ENCODE measurements around the gene PAXX. TPM values are rescaled to one million over a fixed set of nuclear protein-coding genes. Genes with fewer than 3 reads are reported as not detected.

Gene PAXX
- total and polyA plus RNA-seq, 9 of the 15 experiments (the other 6 are each of a cell fraction or from before 2014, with no cell fraction given): 1.2 to 175 (median 38.5) TPM

DNA sequence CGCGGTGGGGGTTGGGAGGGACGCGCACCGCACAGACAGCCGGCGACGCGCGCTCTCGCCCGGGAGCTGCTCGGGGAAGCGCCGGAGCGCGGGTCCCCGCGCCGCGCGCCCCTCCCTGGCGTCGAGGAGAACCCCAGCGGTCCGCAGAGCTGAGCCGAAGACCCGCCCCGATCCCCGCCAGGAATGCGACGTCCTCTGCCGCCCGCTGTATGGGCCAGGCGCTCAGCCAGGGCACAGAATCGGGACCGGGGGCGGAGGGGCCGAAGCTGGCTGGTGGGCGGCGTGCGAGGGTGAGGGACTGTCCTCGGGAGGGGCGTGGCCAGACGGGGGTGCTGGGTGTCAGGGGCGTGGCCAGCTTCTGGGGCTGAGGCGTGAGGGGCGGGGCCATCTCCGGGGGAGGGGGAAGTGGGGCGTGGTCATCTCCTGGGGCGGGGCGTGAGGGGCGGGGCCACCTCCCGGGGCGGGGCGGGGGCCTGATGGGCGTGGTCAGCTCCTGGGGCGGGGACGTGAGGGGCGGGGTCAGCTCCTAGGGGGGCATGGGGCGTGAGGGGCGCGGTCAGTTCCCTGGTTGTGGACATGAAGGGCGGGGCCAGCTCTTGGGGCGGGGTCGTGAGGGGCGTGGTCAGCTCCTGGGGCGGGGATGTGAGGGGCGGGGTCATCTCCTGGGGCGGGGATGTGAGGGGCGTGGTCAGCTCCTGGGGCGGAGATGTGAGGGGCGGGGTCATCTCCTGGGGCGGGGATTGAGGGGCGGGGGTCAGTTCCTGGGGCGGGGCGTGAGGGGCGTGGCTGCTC, 14.0 kb upstream of the PAXX start (continued):
- TF ChIP-seq, protein P1, sequence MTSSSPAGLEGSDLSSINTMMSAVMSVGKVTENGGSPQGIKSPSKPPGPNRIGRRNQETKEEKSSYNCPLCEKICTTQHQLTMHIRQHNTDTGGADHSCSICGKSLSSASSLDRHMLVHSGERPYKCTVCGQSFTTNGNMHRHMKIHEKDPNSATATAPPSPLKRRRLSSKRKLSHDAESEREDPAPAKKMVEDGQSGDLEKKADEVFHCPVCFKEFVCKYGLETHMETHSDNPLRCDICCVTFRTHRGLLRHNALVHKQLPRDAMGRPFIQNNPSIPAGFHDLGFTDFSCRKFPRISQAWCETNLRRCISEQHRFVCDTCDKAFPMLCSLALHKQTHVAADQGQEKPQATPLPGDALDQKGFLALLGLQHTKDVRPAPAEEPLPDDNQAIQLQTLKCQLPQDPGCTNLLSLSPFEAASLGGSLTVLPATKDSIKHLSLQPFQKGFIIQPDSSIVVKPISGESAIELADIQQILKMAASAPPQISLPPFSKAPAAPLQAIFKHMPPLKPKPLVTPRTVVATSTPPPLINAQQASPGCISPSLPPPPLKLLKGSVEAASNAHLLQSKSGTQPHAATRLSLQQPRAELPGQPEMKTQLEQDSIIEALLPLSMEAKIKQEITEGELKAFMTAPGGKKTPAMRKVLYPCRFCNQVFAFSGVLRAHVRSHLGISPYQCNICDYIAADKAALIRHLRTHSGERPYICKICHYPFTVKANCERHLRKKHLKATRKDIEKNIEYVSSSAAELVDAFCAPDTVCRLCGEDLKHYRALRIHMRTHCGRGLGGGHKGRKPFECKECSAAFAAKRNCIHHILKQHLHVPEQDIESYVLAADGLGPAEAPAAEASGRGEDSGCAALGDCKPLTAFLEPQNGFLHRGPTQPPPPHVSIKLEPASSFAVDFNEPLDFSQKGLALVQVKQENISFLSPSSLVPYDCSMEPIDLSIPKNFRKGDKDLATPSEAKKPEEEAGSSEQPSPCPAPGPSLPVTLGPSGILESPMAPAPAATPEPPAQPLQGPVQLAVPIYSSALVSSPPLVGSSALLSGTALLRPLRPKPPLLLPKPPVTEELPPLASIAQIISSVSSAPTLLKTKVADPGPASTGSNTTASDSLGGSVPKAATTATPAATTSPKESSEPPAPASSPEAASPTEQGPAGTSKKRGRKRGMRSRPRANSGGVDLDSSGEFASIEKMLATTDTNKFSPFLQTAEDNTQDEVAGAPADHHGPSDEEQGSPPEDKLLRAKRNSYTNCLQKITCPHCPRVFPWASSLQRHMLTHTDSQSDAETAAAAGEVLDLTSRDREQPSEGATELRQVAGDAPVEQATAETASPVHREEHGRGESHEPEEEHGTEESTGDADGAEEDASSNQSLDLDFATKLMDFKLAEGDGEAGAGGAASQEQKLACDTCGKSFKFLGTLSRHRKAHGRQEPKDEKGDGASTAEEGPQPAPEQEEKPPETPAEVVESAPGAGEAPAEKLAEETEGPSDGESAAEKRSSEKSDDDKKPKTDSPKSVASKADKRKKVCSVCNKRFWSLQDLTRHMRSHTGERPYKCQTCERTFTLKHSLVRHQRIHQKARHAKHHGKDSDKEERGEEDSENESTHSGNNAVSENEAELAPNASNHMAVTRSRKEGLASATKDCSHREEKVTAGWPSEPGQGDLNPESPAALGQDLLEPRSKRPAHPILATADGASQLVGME (CRISPR knock-in tag; IDR thresholded peaks at IDR 0.05): no peak
- TF ChIP-seq PHF21A (IDR thresholded peaks at IDR 0.05; ENCODE audit: borderline replicate concordance, low read depth) (peak; percentile 97), SP1 (CRISPR knock-in tag; IDR thresholded peaks at IDR 0.05) (peak; percentile 83), MCM3 (IDR thresholded peaks at IDR 0.05) (no peak), GTF2F1 (IDR thresholded peaks at IDR 0.05; ENCODE audit: low read depth, low read length) (0 out of 2 replicates have a peak, but pooled peaks have one; percentile 45), MTA3 (IDR thresholded peaks at IDR 0.05; ENCODE audit: borderline replicate concordance) (0 out of 2 replicates have a peak, but pooled peaks have one; percentile 72), SIN3A (IDR thresholded peaks at IDR 0.05; ENCODE audit: borderline replicate concordance in 2 of 2, control insufficient read depth in 1 of 2, low read depth in 2 of 2, low read length in 2 of 2) (peak in 1 of 2 experiments; percentile 19; a peak in 1 of 4 replicates), HNRNPL (IDR thresholded peaks at IDR 0.05; ENCODE audit: low read depth, low read length) (no peak), CREM (IDR thresholded peaks at IDR 0.05; ENCODE audit: low read depth) (peak; percentile 15; the same call in 1 of the 2 replicates), PCBP1 (IDR thresholded peaks at IDR 0.05; ENCODE audit: low read depth, low read length, poor library complexity, severe bottlenecking) (peak; percentile 68), KLF6 (CRISPR knock-in tag; IDR thresholded peaks at IDR 0.05; ENCODE audit: borderline replicate concordance) (no peak), MAZ (CRISPR knock-in tag; conservative IDR thresholded peaks at IDR 0.05 in 1 of 2, IDR thresholded peaks at IDR 0.05 in 1 of 2) (peak; percentile 23 to 67; a peak in 2 of 4 replicates), PHB (CRISPR knock-in tag; IDR thresholded peaks at IDR 0.05) (no peak), MAFF (IDR thresholded peaks at IDR 0.05; ENCODE audit: low read length) (no peak), KLF13 (tag; IDR thresholded peaks at IDR 0.05; ENCODE audit: borderline replicate concordance, low read depth) (peak; percentile 15; the same call in 1 of the 2 replicates), RCOR1 (IDR thresholded peaks at IDR 0.05; ENCODE audit: borderline replicate concordance in 1 of 2, low read depth in 2 of 2, low read length in 2 of 2) (peak in 1 of 2 experiments; percentile 63; a peak in 1 of 4 replicates), HDAC1 (IDR thresholded peaks at IDR 0.05) (peak in 1 of 2 experiments; percentile 43; a peak in 1 of 4 replicates)
- TF ChIP-seq, protein P2, sequence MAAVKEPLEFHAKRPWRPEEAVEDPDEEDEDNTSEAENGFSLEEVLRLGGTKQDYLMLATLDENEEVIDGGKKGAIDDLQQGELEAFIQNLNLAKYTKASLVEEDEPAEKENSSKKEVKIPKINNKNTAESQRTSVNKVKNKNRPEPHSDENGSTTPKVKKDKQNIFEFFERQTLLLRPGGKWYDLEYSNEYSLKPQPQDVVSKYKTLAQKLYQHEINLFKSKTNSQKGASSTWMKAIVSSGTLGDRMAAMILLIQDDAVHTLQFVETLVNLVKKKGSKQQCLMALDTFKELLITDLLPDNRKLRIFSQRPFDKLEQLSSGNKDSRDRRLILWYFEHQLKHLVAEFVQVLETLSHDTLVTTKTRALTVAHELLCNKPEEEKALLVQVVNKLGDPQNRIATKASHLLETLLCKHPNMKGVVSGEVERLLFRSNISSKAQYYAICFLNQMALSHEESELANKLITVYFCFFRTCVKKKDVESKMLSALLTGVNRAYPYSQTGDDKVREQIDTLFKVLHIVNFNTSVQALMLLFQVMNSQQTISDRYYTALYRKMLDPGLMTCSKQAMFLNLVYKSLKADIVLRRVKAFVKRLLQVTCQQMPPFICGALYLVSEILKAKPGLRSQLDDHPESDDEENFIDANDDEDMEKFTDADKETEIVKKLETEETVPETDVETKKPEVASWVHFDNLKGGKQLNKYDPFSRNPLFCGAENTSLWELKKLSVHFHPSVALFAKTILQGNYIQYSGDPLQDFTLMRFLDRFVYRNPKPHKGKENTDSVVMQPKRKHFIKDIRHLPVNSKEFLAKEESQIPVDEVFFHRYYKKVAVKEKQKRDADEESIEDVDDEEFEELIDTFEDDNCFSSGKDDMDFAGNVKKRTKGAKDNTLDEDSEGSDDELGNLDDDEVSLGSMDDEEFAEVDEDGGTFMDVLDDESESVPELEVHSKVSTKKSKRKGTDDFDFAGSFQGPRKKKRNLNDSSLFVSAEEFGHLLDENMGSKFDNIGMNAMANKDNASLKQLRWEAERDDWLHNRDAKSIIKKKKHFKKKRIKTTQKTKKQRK (IDR thresholded peaks at IDR 0.05; ENCODE audit: borderline replicate concordance, low read depth, low read length): no peak

Data from K562 (cell line).